HG03432 (cell line): ENCODE measurements around the gene SLC38A11.
A peak's percentile ranks its signal among the peaks of the same experiment; 100 is the strongest.

Experiments
- ATAC-seq: cut with Tn5 transposase; IDR thresholded peaks from one replicate; pipeline ENCODE4 v1.9.1; 2021; ENCODE audit warnings: mild to moderate bottlenecking, moderate library complexity; ENCODE audit not compliant: unreplicated experiment

Gene SLC38A11

DNA sequence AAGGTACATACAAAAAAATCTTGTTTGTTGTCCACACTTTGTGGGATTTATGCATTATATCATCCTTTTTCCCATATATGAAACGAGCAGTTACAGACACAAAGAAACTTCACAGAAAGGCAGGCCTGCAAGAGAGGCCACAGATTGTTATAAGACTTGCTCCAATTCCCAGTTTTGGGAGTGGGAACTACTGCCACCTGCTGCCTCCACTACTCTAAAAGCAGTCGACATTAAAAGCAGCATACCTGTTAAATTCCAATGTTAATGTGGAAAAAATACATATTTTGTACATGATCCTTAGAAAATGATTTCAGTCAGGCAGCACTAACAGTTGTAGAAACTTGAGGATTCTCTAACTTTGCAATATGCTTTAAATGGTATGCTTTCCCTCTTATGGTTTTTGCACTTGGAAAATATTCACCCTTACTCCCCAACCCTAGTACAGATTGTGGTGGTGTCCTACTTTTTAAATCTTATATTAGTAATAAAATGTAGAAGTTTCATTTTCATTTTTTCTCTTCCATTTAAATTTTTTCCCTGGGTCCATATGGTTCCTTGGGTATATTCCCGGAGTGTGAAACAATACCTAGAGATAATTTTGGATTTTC is 37.9 kb downstream of the SLC38A11 start:
- ATAC-seq, result no peak

DNA sequence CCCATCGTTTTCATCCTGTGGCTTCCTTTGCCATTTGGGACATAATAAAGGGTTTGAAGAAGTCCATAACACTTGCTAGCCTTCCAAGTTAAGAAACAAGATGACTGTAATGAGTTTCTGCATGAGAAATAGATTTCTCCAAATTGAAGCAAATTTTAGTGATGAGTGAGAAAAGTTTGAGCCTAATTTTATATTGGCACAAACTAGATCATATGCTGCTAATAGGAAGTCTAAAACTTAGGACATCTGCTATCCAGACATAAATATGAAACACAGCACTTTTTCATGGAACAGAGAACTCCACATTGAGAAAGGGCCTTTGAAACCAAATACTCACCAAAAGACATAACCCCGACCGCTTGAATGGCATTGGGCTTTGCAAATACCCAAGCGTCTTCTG is 39.8 kb downstream of the SLC38A11 start:
- ATAC-seq, result no peak

DNA sequence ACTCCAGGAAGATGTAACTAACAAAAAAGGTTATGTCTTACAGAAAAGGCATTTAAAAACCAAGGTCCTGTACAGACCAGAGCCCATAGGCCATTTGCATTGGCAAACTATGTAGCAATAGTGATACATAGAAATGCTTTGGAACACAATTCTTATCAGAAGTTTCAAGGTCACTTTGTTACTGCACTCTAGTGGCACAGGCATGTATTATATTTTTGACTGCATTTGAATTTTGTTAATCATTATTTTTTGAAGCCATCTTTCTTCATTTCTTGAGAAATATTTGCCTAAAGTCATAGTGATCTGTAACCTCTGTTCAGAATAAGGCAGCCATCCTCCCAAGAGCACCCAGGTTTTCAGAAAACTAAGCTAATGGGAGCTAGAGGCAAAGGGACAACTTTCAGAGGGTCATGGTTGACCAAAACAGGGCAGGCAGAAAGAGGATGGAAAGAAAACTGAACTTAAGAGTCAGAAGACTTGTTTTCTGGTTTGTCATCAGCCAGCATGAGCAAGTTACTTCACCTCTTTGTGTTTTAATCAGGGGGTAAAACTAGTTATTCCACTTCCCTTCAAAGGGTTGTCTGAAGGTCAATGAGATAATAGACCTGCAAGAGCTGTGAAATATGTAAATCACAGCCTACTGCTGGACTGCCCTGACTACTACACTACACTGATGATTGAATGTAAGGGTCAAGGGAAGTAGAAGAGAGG is 41.5 kb downstream of the SLC38A11 start:
- ATAC-seq, result no peak

DNA sequence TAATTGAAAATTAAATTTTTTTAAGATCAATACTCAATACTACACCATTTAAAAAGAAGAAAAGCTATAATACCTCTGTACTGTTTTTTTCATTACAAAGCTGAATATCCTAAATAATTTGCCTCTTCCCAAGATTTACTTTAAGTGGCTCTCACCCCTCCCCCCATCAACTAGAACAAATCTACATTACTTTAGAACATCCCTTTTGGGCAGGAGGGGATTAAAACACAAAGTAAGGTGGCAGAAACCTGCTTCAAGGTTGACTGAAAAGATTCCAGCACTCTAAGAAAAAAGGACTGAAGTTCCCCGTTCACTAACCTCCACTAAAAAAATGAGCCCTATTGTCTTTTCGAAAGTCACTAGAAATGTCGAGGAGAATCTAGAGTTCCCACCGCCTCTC is 42.3 kb downstream of the SLC38A11 start:
- no peak for ATAC-seq

DNA sequence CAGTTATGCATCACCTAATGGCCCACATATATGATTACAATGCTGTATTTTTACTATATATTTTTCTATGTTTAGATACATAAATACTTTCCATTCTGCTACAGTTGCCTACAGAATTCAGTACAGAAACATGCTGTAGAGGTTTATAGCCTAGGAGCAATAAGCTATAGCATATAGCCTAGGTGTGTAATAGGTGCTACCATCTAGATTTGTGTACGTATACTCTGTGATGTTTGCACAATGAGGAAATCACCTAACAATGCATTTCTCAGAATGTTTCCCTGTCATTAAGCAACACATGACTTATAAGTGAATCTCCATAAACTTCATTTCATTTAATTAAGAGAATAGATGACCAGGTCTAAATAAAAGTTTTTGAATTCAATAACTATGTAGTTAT is 43.5 kb downstream of the SLC38A11 start:
- no peak for ATAC-seq

DNA sequence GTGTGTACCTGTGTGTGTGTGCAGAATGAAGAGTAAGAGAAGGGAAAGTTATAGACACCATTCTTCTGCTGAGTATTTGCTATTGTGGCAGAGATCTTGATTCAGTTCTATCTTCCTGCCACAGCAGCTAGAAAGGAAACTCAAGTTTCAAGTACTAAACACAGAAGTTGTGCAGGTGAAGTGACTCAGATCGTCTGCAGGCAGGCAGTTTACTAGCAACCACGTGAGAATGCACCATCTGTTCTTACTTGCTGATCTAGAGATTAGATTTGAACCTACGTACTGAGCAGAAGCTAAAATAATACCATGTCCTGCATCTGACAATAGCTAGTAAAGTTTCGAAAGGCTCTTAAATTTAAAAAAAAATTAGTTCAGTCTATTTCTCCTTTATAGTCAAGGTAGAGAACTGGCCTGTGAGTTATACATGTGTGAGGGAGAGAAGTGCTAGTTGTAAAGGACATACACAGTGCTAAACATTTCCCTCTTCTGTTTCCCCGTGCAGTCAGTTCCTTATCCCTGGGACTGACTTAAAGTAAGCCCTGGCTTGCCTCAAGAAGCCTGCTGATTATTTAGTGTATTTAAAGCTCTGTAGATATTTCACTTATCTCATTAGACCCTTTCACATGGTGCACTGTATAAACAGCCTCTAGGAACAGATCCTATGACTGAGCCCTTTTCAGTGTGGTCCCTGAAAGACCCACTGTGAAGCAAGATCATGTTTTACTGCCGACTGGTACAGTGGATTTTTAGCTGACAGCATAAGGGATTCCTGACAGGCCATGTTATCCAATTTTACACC is 45.0 kb downstream of the SLC38A11 start:
- peak; percentile 77 for ATAC-seq

DNA sequence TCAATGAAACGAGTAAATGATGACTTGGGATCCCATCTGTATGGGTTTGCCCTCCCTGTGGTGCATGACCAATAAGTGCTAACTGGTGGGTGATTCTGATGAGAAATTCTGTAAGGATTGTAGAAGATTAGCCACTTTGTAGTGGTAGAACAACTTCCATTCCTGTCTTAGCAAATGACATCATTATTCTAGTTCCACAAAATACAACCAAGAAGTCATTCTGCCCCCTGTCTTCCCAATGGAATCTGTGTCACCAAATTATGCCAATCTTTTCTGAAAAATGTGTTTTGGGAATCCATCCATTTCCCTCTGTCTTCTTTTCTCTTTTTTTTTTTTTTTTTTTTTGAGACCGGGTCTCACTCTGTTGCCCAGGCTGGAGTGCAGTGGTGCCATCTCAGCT is 48.4 kb downstream of the SLC38A11 start:
- ATAC-seq, result no peak

DNA sequence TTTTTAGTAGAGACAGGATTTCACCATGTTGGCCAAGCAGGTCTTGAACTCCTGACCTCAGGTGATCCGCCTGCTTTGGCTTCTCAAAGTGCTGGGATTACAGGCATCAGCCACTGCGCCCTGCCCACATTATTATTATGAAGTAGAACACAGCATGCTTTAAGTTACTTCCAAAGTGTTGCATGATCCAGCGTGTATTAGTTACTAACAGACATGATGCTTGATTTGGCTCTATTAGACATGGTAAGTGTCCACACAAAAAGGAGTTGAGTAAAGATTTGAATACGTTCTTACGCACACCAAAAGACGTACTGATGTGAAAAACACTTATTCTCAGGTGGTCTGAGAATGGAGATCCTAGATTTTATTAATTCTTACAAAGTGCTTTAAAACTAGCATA is 50.0 kb downstream of the SLC38A11 start:
- no peak for ATAC-seq

DNA sequence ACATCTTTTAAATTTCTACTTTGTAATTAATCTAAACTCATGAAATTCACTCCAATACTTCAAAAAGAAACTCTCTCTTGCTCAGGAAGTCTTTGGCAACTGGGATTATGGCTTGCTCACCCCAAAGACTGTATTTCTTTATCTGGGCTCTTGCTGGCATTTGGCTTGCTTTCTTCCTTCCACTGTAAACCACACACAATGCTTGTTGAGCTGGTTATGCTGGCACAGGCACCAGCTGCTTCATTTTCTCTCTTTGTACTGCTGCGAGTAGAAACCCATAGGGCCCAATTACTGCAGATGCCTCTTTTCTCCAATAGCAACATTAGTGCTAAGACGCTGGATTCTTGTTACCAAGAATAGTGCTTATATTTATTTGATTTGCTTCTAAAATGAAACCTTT is 51.4 kb downstream of the SLC38A11 start:
- no peak for ATAC-seq

DNA sequence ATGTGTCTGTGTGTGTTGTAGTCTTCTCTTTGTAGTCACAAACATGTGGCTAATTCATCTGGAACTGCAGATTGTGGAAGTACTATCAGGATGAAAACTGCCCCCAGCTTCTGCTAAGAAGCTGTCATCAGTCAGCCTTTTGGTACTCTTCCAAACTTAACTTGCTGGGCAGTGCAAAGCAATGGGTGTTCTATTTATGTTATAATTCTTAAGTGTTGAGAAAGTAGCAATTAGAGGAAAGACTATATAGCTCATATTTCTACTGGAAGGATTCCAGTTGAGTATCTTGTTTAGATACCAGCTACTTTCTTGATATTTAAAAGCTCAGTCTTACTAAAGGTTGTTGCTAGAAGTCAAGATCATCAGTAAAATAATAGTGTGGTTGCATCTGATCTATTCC is 52.1 kb downstream of the SLC38A11 start:
- ATAC-seq, result no peak

DNA sequence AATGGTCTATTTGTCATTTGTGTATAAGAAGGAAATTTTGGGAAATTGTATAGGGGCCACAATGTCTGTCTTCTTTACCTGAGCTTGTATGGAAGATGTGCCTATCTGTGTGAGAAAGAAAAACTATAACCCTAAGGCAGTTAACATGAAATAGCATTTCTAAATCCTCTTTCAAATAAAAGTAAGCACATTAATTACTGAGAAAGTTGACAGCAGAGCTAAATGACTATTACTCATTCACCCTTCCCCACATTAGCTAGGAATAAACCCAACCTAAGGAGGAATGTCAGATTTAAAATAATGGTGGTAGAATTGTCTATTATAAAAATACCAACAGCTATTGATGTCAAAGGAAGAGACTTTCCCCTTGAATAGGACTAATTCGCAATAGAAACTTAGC is 56.2 kb downstream of the SLC38A11 start:
- ATAC-seq, result no peak

DNA sequence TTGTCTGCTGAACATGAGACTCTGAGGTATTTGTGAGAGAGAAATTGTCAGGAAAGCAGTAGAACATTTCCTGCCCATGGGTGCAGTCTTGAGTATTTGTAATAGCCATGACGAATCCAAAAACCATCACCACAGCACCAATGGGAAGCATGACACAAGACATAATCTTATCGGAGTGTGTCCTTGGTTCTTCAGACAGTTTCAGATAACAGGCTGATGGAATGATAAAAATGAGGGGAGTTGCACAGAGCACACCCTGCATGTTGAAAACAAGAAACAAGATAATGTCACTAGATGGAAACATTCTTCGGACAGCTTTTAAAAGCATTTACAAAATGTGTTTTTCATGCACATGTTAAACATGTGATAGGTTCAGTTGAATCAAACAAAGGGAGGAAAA is 56.9 kb downstream of the SLC38A11 start:
- ATAC-seq, result no peak

DNA sequence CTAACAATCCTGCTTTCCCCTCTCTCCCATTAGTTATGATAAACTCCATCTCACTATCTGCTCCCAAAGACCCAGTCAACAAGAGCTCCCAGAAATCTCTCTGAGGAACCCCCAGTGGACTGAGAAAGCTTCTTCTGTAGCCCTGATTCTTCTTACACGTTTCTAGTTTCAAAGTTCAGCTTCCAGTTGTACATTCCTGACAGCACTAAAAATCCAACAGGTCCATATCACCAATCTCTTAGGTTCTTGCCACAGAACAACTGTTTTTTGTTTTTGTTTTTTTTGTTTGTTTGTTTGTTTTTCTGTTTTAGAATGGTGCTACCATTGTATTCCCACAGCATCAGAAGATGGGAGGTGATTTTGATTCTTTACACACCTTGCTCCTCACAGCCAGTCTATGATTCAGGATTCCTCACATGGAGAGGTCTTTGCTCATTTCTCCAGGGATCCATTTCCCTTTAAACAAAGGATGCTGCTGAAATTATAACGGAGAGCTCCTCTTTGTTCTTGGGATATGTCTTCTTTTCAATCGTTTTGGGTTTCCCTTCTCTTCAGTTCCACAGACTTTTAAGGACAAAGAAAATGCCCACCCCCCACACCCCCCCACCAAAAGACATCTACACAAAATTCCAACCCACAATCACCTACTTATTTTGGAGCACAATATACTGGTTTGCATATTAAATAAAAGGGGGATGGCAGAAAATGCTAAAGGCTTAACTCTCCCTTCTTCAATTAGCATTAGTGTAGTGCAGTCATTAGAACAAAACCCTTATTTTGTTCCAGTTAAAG is 57.7 kb downstream of the SLC38A11 start:
- ATAC-seq, result no peak

DNA sequence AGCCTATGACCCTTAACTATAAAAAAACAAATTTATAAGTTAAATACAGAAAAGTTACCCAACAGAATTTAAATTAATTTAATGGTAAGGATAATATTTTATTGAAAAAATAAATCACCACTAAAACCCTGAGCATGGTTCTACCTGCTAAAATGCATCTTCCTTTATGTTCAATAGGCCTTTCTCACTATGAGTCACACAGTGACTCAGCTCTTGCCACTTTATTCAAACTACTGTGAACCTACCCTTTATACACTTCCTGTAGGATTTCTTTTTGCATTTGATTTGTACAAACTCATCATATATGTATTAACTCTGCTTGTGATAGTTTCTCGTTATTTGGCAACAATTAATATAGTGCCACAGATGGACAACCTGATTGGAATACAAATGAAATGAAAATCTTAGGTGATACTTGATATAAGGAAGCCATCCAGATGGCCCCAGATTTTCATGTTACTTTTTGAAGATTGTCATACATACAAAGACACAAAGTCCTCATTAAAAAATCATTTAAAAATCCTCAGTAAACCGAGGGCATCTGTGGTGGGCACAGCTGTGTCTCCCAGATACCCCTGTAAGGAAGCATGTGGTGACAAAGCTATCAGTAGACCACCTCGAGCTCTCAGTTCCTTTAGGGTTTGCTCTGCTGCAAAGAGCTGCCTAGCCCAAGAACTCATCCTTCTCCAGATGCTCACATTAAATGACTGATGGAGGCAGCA is 58.5 kb downstream of the SLC38A11 start:
- peak; percentile 100 for ATAC-seq

DNA sequence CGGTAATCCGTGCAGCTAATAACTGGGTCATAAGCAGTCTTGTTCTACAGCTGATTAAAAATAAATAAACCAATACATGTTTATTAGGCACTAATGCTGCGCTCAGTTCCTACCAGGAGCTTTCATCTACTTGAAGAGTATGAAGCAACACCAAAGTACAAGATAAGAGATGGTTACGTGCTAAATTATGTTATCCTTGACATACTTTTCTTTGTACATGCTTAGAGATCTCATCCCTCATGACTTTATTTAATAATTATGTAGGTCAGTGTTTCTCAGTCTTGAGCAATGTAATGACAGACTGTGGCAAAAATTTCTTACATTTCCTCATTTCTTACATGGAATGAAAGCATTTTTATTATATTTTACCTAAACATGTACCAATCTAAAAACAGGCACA is 59.1 kb downstream of the SLC38A11 start:
- no peak for ATAC-seq

DNA sequence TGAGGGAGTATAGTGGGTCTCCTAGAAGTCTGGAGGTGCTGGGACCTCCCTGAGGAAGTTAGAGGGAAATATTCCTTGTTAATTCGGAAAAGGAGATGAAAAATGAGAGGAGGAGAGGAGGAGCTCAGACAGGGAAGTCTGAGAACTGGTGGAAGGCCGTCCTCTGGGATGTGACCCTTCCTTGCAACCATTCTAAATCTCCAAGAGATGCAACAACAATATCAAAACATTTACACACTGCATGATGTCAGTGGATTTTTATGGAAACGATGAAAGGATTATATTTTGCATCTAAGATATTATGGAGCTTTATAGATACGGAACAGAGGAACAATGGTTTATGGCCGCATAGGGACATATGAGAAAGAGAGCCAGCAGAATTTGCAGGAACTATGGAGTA is 63.9 kb downstream of the SLC38A11 start:
- ATAC-seq, result no peak

DNA sequence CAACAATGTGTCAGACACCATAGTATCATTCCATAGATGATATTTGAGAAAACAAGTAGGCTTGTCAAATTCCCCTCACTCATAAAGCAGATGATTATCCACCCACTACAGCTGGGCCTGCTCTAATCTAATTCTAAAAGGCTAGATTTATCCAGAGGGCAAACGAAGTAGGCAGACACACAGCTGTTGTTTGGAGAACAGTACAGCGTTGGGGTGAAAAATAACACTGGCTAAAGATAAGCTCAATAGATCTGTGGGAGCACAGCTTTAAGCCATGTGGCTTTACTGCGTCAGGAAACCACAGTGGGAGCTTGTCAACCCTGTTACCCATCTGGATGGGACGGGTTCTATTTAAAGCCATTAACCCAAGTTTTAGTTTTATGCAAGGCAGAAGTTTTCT is 64.8 kb downstream of the SLC38A11 start:
- ATAC-seq, result no peak

DNA sequence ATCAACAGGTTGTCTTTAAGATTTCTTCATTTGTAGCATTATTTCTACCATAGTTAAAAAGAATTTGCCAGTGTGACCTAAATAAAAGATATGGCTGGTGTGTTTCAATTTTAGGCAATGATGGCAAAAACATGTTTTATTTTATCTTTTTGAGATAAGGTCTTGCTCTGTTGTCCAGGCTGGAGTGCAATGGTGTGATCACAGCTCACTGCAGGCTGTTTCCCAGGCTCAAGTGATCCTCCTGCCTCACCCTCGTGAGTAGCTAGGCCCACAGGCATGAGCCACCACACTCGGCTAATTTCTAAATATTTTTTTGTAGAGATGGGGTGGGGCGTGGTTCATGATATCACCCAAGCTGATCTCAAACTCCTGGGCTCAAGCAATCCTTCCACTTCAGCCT is 66.7 kb downstream of the SLC38A11 start:
- no peak for ATAC-seq

DNA sequence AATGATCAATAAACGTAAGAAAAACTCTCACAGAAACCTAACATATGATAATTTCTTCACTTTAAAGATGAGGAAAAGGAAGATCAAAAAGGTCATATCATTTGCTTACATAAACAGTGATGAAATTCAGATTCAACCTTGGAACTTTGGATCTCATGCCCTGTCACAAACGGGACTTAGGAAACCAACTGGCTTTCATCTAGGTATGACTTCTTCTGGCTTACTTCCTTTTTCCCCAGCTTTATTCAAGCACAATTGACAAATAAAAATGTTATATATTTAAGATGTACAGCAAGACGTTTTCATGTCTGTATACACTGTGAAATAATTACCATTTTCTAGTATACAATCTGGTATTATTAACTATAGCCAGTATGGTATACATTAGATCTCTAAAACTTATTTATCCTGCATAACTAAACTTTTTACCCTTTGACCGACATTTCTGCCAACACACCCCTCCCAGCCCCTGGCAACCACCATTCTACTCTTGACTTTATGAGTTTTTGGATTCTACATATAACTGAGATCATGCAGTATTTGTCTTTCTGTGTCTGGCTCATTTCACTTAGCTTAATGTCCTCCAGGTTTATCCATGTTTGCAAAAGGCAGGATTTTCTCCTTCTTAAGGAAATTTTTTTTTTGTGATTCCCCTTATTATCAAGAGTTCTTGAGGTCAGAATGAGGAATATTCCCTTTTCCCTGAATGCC is 67.7 kb downstream of the SLC38A11 start:
- no peak for ATAC-seq

DNA sequence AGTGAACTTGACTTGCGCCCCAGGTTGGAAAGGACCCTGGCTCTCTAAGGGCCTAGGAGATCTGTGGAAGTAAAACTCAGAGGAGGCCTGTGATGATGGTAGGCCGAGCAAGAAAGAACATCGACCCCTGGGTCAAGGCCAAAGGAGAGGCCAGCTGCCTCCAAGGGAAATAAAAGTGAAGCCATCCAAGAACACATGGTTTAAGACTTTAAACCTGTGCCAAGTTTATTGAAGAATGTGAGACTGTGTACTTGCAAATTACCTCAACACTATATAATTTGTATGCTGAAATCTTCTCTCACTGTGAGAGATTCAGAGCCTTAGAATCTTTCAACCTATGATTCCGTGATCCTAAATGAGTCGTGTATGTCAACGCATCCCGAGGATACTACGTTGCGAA is 73.0 kb downstream of the SLC38A11 start:
- no peak for ATAC-seq
